K562 treated with DMSO at 1 percent for 24 hours (cell line): ENCODE measurements around the gene TRUB2. TPM values are rescaled to one million over a fixed set of nuclear protein-coding genes. Genes with fewer than 3 reads are reported as not detected.

Experiments
- total RNA-seq: library from RNA; unstranded; fragments of 300-600 nt; gene quantifications from 2 replicates; pipeline ENCODE4 v1.2.3, GENCODE V29; 2022; ENCODE audit warnings: low read depth; ENCODE audit not compliant: insufficient read depth

Gene TRUB2, protein sequence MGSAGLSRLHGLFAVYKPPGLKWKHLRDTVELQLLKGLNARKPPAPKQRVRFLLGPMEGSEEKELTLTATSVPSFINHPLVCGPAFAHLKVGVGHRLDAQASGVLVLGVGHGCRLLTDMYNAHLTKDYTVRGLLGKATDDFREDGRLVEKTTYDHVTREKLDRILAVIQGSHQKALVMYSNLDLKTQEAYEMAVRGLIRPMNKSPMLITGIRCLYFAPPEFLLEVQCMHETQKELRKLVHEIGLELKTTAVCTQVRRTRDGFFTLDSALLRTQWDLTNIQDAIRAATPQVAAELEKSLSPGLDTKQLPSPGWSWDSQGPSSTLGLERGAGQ
- total RNA-seq: 43.8 and 46.6 TPM in 2 replicates

DNA sequence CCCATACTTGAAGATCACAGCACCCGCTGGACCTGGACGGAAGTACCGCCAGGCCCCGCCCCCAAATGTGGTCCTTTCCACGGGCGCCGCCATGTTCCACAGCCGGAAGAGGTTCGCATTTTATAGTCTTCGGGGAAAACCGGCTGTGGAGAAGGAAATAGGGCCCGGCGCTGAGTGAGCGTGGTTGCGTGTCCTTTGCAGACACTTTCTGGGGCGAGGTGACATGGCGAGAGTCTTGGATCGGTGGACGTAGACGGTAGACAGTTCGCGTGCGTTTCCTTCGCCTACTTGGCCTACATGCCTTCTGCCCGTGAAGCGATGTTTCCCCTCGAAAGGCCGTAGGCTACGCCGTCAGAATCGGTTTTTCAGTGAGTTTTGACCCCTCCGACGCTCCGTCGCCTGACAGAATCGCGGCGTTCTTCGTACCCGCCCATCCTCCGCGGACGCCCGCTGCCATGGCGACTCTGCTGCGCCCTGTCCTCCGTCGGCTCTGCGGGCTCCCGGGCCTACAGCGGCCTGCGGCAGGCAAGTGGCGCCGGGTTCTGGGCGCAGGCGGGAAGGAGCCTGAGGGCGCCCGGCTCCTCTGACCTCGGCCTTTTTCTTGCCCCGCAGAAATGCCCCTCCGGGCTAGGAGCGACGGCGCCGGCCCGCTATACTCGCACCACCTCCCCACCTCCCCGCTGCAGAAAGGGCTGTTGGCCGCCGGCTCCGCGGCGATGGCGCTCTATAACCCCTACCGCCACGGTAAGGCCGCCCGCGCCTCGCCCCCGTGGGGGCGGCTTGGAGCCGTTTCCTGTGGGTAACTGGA, at the start of gene TRUB2, which contains the start of gene COQ4:
TSS of gene TRUB2 (minus strand) at position 44 of the 808 bp plus-strand sequence. CDS start at position 5, 39 bp downstream.
TSS of gene COQ4 (plus strand) at position 436 of the 808 bp plus-strand sequence. CDS start at position 456, 20 bp downstream.

DNA sequence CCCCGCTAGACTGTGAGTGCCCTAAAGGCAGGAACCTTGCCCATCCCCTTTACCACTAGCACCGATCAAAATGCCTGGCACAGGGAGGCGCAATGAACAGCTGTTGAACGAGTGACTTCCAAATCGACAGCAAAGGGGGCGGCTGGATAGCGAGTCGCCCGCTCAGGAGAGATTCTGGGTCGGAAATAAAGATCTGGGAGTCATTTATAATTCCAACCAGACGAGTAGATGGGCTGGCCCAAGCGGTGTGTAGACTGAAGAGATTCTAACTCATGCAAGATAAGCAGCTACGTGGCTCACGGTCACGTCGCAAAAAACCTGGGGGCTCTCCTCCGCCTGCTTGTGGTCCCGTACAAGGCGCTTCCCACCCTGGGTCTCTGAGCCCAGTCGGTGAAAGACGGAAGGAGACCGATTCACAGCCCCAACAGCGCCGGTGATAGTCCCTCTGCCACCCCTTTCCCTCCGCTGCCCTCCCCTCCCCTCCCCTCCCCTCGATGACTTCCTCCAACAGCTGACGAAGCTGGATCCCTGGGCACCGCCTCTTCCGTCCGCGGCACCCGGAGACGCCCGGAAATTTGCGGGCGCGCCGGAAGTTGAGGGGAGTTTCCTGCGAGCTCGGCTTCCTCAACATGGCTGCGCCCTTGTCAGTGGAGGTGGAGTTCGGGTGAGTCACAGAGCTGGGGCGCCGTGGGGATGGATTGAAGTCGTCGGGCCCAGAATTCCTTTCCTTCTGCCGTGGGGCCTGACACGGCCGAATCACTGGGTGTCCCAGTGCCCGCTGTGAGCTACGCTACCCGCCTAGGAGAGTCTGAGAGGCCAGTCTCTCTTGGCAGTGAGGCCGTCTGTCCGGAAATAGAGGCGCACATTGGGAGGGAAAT, 48.7 kb upstream of the TRUB2 start, which contains the start of gene URM1:
TSS of gene URM1 (plus strand) at position 623 of the 878 bp plus-strand sequence. CDS start at position 630, 7 bp downstream.

DNA sequence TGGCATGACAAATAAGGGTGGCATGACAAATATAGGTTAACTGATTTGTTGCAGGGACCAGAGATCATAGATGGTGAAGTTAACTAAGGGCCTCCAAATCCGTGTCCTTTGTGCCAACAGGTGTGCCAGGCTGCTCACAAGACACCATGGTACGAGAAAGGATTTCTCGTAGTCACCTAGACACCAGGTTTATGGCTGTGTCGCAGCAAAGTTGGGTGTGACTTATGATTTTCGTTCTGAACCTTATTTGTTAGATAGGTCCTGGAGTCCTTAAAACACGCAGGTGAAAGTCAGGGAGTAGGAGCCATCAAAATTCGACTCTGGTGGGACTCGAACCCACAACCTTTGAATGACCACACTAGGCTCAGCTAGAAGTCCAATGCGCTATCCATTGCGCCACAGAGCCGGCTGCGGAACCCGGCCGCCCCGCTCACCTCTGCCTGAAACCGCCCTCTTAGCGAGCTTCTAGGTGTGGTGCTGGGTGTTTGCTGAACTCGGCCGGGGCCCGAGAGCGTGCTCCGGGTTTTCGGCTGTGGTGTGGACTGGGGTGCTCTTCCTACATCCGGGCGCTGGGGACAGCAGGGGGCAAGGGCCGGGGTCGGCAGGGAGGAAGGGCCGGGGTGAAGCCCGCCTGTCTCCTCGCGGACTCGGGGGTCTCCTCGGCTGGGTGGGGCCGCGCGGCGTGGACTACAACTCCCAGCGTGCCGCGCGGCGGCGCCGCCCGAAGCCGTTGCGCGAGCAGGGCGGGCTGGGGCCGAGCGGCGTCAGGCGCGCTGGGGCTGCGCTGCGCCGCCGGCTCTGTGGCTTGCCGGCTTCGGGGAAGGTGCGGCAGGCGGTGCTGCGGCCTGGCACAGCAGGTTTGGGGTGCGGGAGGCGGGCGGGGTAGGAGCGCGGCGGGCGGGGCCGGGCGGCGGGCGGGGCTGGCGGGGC, 17.8 kb upstream of the TRUB2 start, which contains the start of gene SLC27A4:
TSS of gene SLC27A4 (plus strand) at position 767 of the 930 bp plus-strand sequence. CDS start 2,606 bp downstream, outside the sequence.

GRCh38 chr9:128276008-128276573, 46.2 kb downstream of the TRUB2 start, which contains the start of gene SWI5:
Gene SWI5 (plus strand): TSS chr9:128276276.

DNA sequence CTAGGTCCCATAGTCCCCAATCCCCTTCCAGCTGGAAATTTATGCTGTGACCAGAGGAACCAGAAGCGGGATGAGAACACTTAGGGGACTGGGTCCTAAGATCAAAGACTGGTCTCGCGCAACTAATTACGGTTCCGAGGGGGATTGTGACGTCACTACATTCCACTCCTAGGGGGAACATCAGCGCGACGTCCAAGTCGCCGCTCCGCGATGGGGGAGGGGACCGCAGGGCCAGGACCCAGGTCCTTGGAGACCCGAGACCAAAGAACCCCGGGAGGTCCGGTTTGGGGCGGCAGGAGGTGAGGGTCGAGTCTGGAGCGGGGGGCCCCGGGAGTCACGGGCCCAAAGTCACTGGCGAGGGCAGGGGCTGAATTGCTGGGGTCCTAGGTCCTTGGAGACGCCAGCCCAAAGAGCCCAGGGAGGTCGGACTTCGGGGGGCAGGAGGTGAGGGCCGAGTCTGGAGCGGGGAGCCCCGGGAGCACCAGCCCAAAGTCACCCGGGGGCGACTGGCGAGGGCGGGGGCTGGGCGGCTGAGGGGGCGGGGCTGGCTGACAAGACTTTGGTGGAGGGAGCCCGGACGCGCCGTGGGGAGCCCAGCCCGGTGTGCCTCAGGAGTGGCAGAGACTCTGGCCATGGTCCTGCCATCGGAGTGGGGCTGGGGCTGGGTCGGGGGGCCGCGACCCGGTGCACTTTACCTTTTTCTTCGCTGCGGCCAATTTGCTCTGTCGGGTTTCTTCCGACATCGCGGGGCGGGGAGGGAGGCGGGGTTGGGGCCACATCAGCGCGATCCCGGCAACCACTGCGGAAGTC, 46.8 kb downstream of the TRUB2 start, which contains the start of gene GOLGA2:
TSS of gene GOLGA2 (minus strand) at position 810 of the 810 bp plus-strand sequence. CDS start at position 779, 31 bp downstream.

Other genes starting within 250 kb of the TRUB2 start
- gene PTGES2, start 194.7 kb downstream of the TRUB2 start, total RNA-seq: 66.6 and 70.1 TPM in 2 replicates
- not detected in 2 replicates for gene LCN2, start 173.0 kb downstream of the TRUB2 start, total RNA-seq
- gene BBLN, start 162.2 kb downstream of the TRUB2 start, total RNA-seq: 532 and 580 TPM in 2 replicates
- 438 and 464 TPM in 2 replicates for gene CIZ1, start 130.9 kb downstream of the TRUB2 start, total RNA-seq
- gene DNM1, start 119.1 kb downstream of the TRUB2 start, total RNA-seq: 54.4 and 58.5 TPM in 2 replicates
- 115 and 119 TPM in 2 replicates for gene GOLGA2, start 46.4 kb downstream of the TRUB2 start, total RNA-seq
- 193 and 194 TPM in 2 replicates for gene SWI5, start 46.2 kb downstream of the TRUB2 start, total RNA-seq
- gene COQ4, start 392 bp upstream of the TRUB2 start, total RNA-seq: 146 and 156 TPM in 2 replicates
- gene SLC27A4, start 18.1 kb upstream of the TRUB2 start, total RNA-seq: 28.7 and 30.2 TPM in 2 replicates
- gene URM1, start 48.9 kb upstream of the TRUB2 start, total RNA-seq: 47.0 and 47.9 TPM in 2 replicates
- 40.1 and 41.8 TPM in 2 replicates for gene CERCAM, start 98.4 kb upstream of the TRUB2 start, total RNA-seq
- 52.6 and 57.2 TPM in 2 replicates for gene ODF2, start 133.6 kb upstream of the TRUB2 start, total RNA-seq
- gene GLE1, start 182.3 kb upstream of the TRUB2 start, total RNA-seq: 35.7 and 41.9 TPM in 2 replicates
- 71.4 and 72.3 TPM in 2 replicates for gene SPTAN1, start 230.1 kb upstream of the TRUB2 start, total RNA-seq